Naive thymus-derived CD4-positive, alpha-beta T cell (primary cell): ENCODE measurements around the gene SPAG7. TPM values are rescaled to one million over a fixed set of nuclear protein-coding genes. Genes with fewer than 3 reads are reported as not detected.

ENCODE experiments used
- ATAC-seq: fragments of 150-1000 bp; cut with Tn5 transposase; 2 replicates; pipeline ENCODE4 v1.10.0; 2021; ENCODE audit warnings: mild to moderate bottlenecking, moderate library complexity
- CTCF ChIA-PET: fragments of 350-600 bp; sonication (Branson Sonifier 250); formaldehyde crosslinking; loops from one replicate; lab custom pipeline; 2021; ENCODE audit warnings: antibody characterized with exemption; lab: Charles Lee
- POLR2A ChIA-PET: fragments of 350-600 bp; sonication (Branson Sonifier 250); formaldehyde crosslinking; loops from one replicate; lab custom pipeline; 2021; ENCODE audit warnings: antibody characterized with exemption, inconsistent platforms; lab: Charles Lee
- DNase-seq, 9 donors: peaks; one replicate each; pipeline versions ENCODE4 v3.0.0 to v3.0.0-alpha.2; 2020 to 2022; ENCODE audit warnings: mixed read lengths in 1 of 9
- H3K27ac ChIP-seq: one replicate; pipeline ENCODE4 v1.7.0; 2013; ENCODE audit warnings: mild to moderate bottlenecking, low read depth, low read length, moderate library complexity
- H3K27me3 ChIP-seq, 2 donors: one replicate each; pipeline ENCODE4 v1.7.0; 2013; ENCODE audit warnings: low read length in 2 of 2, mild to moderate bottlenecking in 2 of 2, moderate library complexity in 2 of 2; ENCODE audit not compliant: control insufficient read depth in 2 of 2, insufficient read depth in 2 of 2
- H3K36me3 ChIP-seq, 3 experiments: 1 replicate in 2 of 3; 2 replicates in 1 of 3; pipeline ENCODE4 v1.7.0; 2013; ENCODE audit warnings: low read length in 3 of 3, mild to moderate bottlenecking in 3 of 3, moderate library complexity in 1 of 3; ENCODE audit not compliant: insufficient read depth in 3 of 3, control insufficient read depth in 2 of 3
- H3K4me1 ChIP-seq, 2 donors: one replicate each; pipeline ENCODE4 v1.7.0; 2013; ENCODE audit warnings: low read length in 2 of 2, mild to moderate bottlenecking in 2 of 2, moderate library complexity in 1 of 2; ENCODE audit not compliant: control insufficient read depth in 2 of 2, insufficient read depth in 2 of 2
- H3K4me3 ChIP-seq: 2 replicates; pipeline ENCODE4 v1.7.0; 2013; ENCODE audit warnings: mild to moderate bottlenecking, low read length
- H3K9me3 ChIP-seq, 3 experiments: 1 replicate in 2 of 3; 2 replicates in 1 of 3; pipeline ENCODE4 v1.7.0; 2013; ENCODE audit warnings: low read length in 3 of 3; ENCODE audit not compliant: control insufficient read depth in 2 of 3
- H3K27ac Mint-ChIP-seq, 9 donors: one replicate each; pipeline ENCODE4 v1.8.0; 2020 to 2022; ENCODE audit warnings: mixed read lengths in 9 of 9, mild to moderate bottlenecking in 8 of 9, moderate library complexity in 5 of 9, inconsistent platforms in 2 of 9
- H3K27me3 Mint-ChIP-seq, 5 donors: one replicate each; pipeline ENCODE4 v1.8.0; 2021 to 2022; ENCODE audit warnings: mixed read lengths in 5 of 5, mild to moderate bottlenecking in 1 of 5
- H3K36me3 Mint-ChIP-seq, 5 donors: one replicate each; pipeline ENCODE4 v1.8.0; 2020 to 2022; ENCODE audit warnings: mixed read lengths in 5 of 5, mild to moderate bottlenecking in 3 of 5, inconsistent platforms in 1 of 5
- H3K4me1 Mint-ChIP-seq, 7 donors: one replicate each; pipeline ENCODE4 v1.8.0; 2020 to 2022; ENCODE audit warnings: mixed read lengths in 7 of 7, mild to moderate bottlenecking in 3 of 7, inconsistent platforms in 1 of 7
- H3K4me3 Mint-ChIP-seq, 10 donors: one replicate each; pipeline ENCODE4 v1.8.0; 2020 to 2022; ENCODE audit warnings: mild to moderate bottlenecking in 10 of 10, mixed read lengths in 10 of 10, moderate library complexity in 6 of 10, inconsistent platforms in 2 of 10
- H3K9me3 Mint-ChIP-seq, 11 donors: one replicate each; pipeline ENCODE4 v1.8.0; 2020 to 2022; ENCODE audit warnings: mixed read lengths in 11 of 11, mild to moderate bottlenecking in 4 of 11, inconsistent platforms in 1 of 11, moderate library complexity in 1 of 11
- intact Hi-C, 2 donors: fragments of 100-400 bp; cut with micrococcal nuclease; formaldehyde crosslinking; loops; one replicate each; pipeline ENCODE4 v1.15.1; 2023
- polyA plus RNA-seq, 2 donors: library from polyadenylated mRNA; unstranded; fragments of 300-500 nt; fragmentation: Illumina TruSeq; gene quantifications; one replicate each; pipeline ENCODE4 v1.2.3, GENCODE V29; 2021
- total RNA-seq, 6 experiments: library from RNA in 5 of 6; stranded (reverse) in 5 of 6; gene quantifications; 1 replicate in 5 of 6; 2 replicates in 1 of 6; pipeline ENCODE4 v1.2.3 and lab custom pipeline; 2021 to 2026

The SPAG7 gene
- total and polyA plus RNA-seq, 7 experiments from 2014 or later = 41.6 to 119 (median 48.1) TPM

DNA sequence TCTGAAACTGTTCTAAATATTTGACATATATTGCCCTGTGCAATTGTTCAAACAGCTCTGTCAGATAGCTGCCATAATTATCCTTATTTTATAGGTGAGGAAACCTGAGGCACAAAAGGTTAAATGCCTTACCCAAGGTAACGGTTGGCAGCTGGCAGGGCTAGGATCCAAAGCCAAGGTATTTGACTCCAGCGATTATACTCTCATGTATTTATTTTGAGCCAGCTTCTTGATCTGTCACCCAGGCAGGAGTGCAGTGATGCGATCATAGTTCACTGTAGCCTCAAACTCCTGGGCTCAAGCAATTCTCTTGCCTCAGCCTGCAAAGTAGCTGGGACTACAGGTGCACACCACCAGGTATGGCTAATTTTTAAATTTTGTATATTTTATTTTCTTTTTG lies 9.5 kb downstream of the SPAG7 start:
- Histone ChIP-seq H3K27me3 (no peaks in the 10 kb centered on the region), H3K4me3 (no peak overlapping the region), H3K4me1 (peaks cover 0 to 7% of the 10 kb centered on the region in 2 donors), H3K9me3 (no peaks in the 10 kb centered on the region), H3K36me3 (peaks cover 0 to 20% (median 6%) of the 10 kb centered on the region in 3 experiments), H3K27ac (no peak overlapping the region)
- CTCF ChIA-PET = interaction anchor here (1.2 to 1.6 kb wide), 2 partner anchors 9 to 104 kb away, joined by 4 read pairs; partner anchors contain the start of gene SPAG7
- Mint-ChIP-seq H3K27me3 (no peaks in the 10 kb centered on the region), H3K4me3 (no peak overlapping the region), H3K27ac (no peak overlapping the region), H3K36me3 (peaks cover 0 to 21% (median 9%) of the 10 kb centered on the region in 5 donors), H3K9me3 (no peaks in the 10 kb centered on the region), H3K4me1 (peaks cover 0 to 17% (median 15%) of the 10 kb centered on the region in 7 donors)
- POLR2A ChIA-PET = interaction anchor here (1.1 to 2.6 kb wide), 4 partner anchors 9 to 50 kb away, joined by 3 to 12 read pairs (median 6); partner anchors contain the start of genes RNF167, SLC25A11 and SPAG7
- no peak for ATAC-seq
- intact Hi-C loops = no loop called here
- no peak for DNase-seq

DNA sequence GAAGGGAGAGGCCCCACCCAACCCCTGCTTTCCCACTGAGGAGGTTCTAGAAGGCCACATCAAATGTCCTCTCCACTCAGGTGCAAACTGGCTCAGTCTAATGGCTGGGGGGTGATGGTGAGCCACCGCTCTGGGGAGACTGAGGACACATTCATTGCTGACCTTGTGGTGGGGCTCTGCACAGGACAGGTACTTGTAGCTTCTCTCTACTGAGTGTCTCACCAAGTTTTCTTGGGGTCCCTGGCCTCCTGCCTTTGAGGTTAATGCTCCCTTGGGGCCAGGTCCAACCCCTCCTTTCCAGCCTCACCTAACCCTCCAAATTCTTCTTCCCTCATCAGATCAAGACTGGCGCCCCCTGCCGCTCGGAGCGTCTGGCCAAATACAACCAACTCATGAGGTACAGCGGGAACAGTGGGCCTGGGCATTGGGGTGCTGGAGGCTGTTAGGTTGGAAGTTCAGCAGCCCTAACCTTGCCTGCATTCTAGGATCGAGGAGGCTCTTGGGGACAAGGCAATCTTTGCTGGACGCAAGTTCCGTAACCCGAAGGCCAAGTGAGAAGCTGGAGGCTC lies 11.0 kb downstream of the SPAG7 start:
- H3K9me3 Mint-ChIP-seq = no peaks in the 10 kb centered on the region
- H3K4me1 ChIP-seq = peaks cover 0 to 7% of the 10 kb centered on the region in 2 donors
- H3K4me3 ChIP-seq = no peak overlapping the region
- POLR2A ChIA-PET = interaction anchor here (1.9 to 2.6 kb wide), 2 partner anchors 11 to 17 kb away, joined by 7 to 12 read pairs; partner anchors contain the start of genes RNF167, SLC25A11 and SPAG7
- no peak overlapping the region for H3K4me3 Mint-ChIP-seq
- intact Hi-C loops = loop anchor here in 1 of 2 donors (1.0 kb wide), 1 partner anchor 47 kb away; no protein-coding TSS in a partner anchor
- H3K9me3 ChIP-seq = no peaks in the 10 kb centered on the region
- no peaks in the 10 kb centered on the region for H3K27me3 Mint-ChIP-seq
- peaks cover 0 to 20% (median 6%) of the 10 kb centered on the region in 3 experiments for H3K36me3 ChIP-seq
- peaks cover 0 to 20% (median 13%) of the 10 kb centered on the region in 7 donors for H3K4me1 Mint-ChIP-seq
- CTCF ChIA-PET = interaction anchor here (1.1 to 2.2 kb wide), 3 partner anchors 9 to 48 kb away, joined by 4 to 5 read pairs (median 5); partner anchors contain the start of genes RNF167 and SLC25A11
- ATAC-seq = no peak
- peak in 3 of 9 donors; percentile 9 to 47 (median 36) for DNase-seq
- peak overlapping the region in 1 of 9 donors; percentile 67 for H3K27ac Mint-ChIP-seq
- no peak overlapping the region for H3K27ac ChIP-seq
- H3K27me3 ChIP-seq = no peaks in the 10 kb centered on the region
- peaks cover 0 to 21% (median 8%) of the 10 kb centered on the region in 5 donors for H3K36me3 Mint-ChIP-seq

DNA sequence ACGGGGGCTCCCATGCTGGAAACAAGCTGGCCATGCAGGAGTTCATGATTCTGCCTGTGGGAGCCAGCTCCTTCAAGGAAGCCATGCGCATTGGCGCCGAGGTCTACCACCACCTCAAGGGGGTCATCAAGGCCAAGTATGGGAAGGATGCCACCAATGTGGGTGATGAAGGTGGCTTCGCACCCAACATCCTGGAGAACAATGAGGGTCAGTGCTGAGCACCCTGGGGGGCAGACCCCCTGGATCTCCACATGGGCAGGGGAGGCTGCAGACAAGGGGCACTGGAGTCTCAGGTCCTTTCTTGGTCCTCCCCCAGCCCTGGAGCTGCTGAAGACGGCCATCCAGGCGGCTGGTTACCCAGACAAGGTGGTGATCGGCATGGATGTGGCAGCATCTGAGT lies 12.5 kb downstream of the SPAG7 start:
- H3K4me1 ChIP-seq = peaks cover 7% of the 10 kb centered on the region in 2 donors
- Mint-ChIP-seq H3K27ac (no peak overlapping the region), H3K4me1 (peaks cover 12 to 34% (median 24%) of the 10 kb centered on the region in 7 donors), H3K36me3 (peaks cover 0 to 14% (median 2%) of the 10 kb centered on the region in 5 donors), H3K9me3 (no peaks in the 10 kb centered on the region), H3K4me3 (no peak overlapping the region), H3K27me3 (no peaks in the 10 kb centered on the region)
- H3K27ac ChIP-seq = no peak overlapping the region
- intact Hi-C loops = no loop called here
- no peak overlapping the region for H3K4me3 ChIP-seq
- H3K9me3 ChIP-seq = no peaks in the 10 kb centered on the region
- ATAC-seq = no peak
- H3K27me3 ChIP-seq = no peaks in the 10 kb centered on the region
- DNase-seq = no peak
- CTCF ChIA-PET = interaction anchor here (0.5 to 2.2 kb wide), 5 partner anchors 8 to 78 kb away, joined by 3 to 6 read pairs (median 5); partner anchors contain the start of genes RNF167, SLC25A11 and SPAG7
- H3K36me3 ChIP-seq = peaks cover 0 to 11% (median 6%) of the 10 kb centered on the region in 3 experiments
- POLR2A ChIA-PET = interaction anchor here (0.6 to 8.7 kb wide), 2 partner anchors 11 to 16 kb away, joined by 3 to 120 read pairs; partner anchors contain the start of genes RNF167 and SLC25A11

DNA sequence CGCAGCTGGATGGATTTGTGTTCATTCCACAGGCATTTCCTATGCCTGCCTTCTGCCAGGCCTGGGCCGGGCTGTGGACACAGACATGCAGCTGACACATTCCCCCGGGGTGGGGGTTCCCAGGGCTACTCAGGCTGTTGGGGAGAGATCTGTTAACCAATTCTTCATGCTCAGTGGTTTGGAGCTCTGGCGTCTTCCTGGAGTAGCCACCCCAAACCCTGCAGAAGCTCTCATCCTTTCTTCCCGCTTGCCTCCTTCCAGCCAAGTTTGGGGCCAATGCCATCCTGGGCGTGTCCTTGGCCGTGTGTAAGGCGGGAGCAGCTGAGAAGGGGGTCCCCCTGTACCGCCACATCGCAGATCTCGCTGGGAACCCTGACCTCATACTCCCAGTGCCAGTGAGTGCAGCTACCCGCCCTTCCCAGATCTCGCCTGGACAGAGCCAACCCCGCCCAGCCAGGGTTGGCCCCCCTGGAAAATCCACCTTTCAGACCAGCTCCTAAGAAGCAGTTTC lies 14.1 kb downstream of the SPAG7 start:
- no peaks in the 10 kb centered on the region for H3K27me3 ChIP-seq
- H3K4me1 Mint-ChIP-seq = peaks cover 12 to 36% (median 24%) of the 10 kb centered on the region in 7 donors
- H3K27me3 Mint-ChIP-seq = no peaks in the 10 kb centered on the region
- no peaks in the 10 kb centered on the region for H3K9me3 ChIP-seq
- DNase-seq (no peak), ATAC-seq (no peak)
- H3K9me3 Mint-ChIP-seq = no peaks in the 10 kb centered on the region
- CTCF ChIA-PET = interaction anchor here (0.7 to 1.3 kb wide), 2 partner anchors 45 to 179 kb away, joined by 3 to 5 read pairs; no protein-coding TSS in a partner anchor
- intact Hi-C loops = no loop called here
- H3K4me3 ChIP-seq = no peak overlapping the region
- peaks cover 7% of the 10 kb centered on the region in 2 donors for H3K4me1 ChIP-seq
- POLR2A ChIA-PET = interaction anchor here (1.0 to 13.0 kb wide), 6 partner anchors 8 to 44 kb away, joined by 3 to 278 read pairs (median 4); partner anchors contain the start of genes INCA1, KIF1C, RNF167 and SLC25A11
- no peak overlapping the region for H3K4me3 Mint-ChIP-seq
- H3K27ac Mint-ChIP-seq = no peak overlapping the region
- H3K36me3 Mint-ChIP-seq = peaks cover 0 to 5% (median 0%) of the 10 kb centered on the region in 5 donors
- no peaks in the 10 kb centered on the region for H3K36me3 ChIP-seq
- no peak overlapping the region for H3K27ac ChIP-seq

DNA sequence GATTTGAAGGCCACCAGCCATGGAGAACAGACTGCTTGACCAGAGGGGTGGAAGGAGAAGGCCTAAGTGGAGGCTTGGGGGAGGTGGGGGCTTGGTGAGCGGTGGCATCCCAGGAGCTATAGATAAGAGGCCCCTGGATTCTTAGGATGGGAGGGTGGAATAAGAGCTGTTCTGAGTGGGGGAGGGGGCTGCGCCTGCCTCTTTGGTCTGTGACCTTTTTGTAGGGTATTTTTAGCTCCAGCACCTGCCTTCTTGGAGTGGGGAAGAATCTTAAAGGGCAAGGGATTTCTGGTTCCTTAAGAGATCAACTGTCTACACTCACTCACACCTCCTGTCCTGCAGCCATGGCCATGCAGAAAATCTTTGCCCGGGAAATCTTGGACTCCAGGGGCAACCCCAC lies 16.1 kb downstream of the SPAG7 start:
- H3K27ac Mint-ChIP-seq = peak overlapping the region in 6 of 9 donors; percentile 58 to 93 (median 78)

DNA sequence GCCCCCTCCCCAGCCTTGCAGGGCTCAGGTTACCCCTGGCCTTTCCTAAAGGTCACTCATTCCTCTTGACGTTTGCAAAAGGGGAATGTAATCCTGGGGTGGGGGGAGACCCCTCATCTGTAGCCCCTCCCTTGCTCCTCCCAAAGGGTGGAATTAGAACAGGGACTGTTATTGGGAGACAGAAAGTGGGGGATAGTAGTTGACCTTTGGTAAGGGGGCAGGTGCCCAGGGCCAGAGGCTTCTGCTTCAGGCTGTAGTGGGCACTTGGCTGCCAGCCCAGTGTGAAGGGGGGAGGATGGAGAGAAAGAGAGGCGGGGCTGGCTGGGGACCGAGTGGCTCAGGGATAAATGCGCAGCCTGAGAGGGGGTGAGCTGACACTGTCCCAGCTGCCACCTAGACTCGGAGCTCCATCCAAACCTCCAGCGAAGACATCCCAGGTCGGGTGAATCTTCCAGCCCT lies 16.8 kb downstream of the SPAG7 start, which contains the start of gene ENO3:
ENO3 (plus strand) TSS at position 374 of the 459 bp plus-strand sequence. CDS start 711 bp downstream, outside the sequence.
- Mint-ChIP-seq H3K27me3 (no peaks in the 10 kb centered on the region), H3K4me3 (peak within 1 kb of the TSS; percentile 74 to 100 (median 85)), H3K4me1 (peaks cover 18 to 32% (median 26%) of the 10 kb centered on the region in 7 donors), H3K27ac (peak within 1 kb of the TSS; percentile 70 to 93 (median 79)), H3K9me3 (peaks cover 0 to 5% (median 0%) of the 10 kb centered on the region in 11 donors), H3K36me3 (peaks cover 5 to 18% (median 11%) of the 10 kb centered on the region in 5 donors)
- Histone ChIP-seq H3K4me1 (peaks cover 9 to 16% of the 10 kb centered on the region in 2 donors), H3K9me3 (no peaks in the 10 kb centered on the region), H3K4me3 (peak within 1 kb of the TSS; percentile 43), H3K27ac (peak within 1 kb of the TSS; percentile 89), H3K27me3 (no peaks in the 10 kb centered on the region), H3K36me3 (peaks cover 0 to 18% (median 9%) of the 10 kb centered on the region in 3 experiments)
- ChIA-PET CTCF (interaction anchor here (1.6 to 2.3 kb wide), 2 partner anchors 11 to 16 kb away, joined by 5 to 6 read pairs; partner anchors contain the start of gene SPAG7), POLR2A (interaction anchor here (0.6 to 13.0 kb wide), 7 partner anchors 9 to 77 kb away, joined by 3 to 278 read pairs (median 4); partner anchors contain the start of genes RNF167, SLC25A11 and SPAG7)
- ATAC-seq (no peak), DNase-seq (no peak)
- intact Hi-C loops = no loop called here

More for the DNA sequence above, 16.1 kb downstream of the SPAG7 start:
- POLR2A ChIA-PET = interaction anchor here (0.8 to 13.0 kb wide), 6 partner anchors 8 to 77 kb away, joined by 3 to 278 read pairs (median 4); partner anchors contain the start of genes RNF167, SLC25A11 and SPAG7
- H3K4me3 ChIP-seq = no peak overlapping the region
- H3K36me3 Mint-ChIP-seq = peaks cover 5 to 12% (median 6%) of the 10 kb centered on the region in 5 donors
- peak overlapping the region in 9 of 10 donors; percentile 21 to 100 (median 75) for H3K4me3 Mint-ChIP-seq
- peaks cover 18 to 33% (median 26%) of the 10 kb centered on the region in 7 donors for H3K4me1 Mint-ChIP-seq
- peaks cover 7 to 10% of the 10 kb centered on the region in 2 donors for H3K4me1 ChIP-seq
- H3K9me3 Mint-ChIP-seq = peaks cover 0 to 4% (median 0%) of the 10 kb centered on the region in 11 donors
- no peak for DNase-seq
- no peaks in the 10 kb centered on the region for H3K27me3 ChIP-seq
- H3K9me3 ChIP-seq = no peaks in the 10 kb centered on the region
- H3K27ac ChIP-seq = no peak overlapping the region
- peaks cover 0 to 12% (median 5%) of the 10 kb centered on the region in 3 experiments for H3K36me3 ChIP-seq
- CTCF ChIA-PET = interaction anchor here (0.8 to 2.3 kb wide), 4 partner anchors 9 to 15 kb away, joined by 3 to 6 read pairs (median 4); partner anchors contain the start of gene SPAG7
- intact Hi-C loops = no loop called here
- ATAC-seq = no peak
- H3K27me3 Mint-ChIP-seq = no peaks in the 10 kb centered on the region
